Daoy (cell line): ENCODE data around the gene A3GALT2. TPM values are rescaled to one million over a fixed set of nuclear protein-coding genes. Genes with fewer than 3 reads are reported as not detected.

Experiments
- DNase-seq: peaks from one replicate; pipeline ENCODE4 v3.0.0-alpha.2; 2015; ENCODE audit warnings: low read depth
- total RNA-seq: library from RNA; depleted of rRNA; stranded (reverse); fragments of >200 nt; shearing (Covaris generic); gene quantifications from 2 replicates; pipeline ENCODE4 v1.2.3, GENCODE V29; 2014

A3GALT2 gene
- total RNA-seq, 1 experiment from 2014 or later, result not detected

GRCh38 chr1:33350611-33351280 lies 29.8 kb upstream of the A3GALT2 start:
- no peak for DNase-seq

- peak; percentile 95 for DNase-seq
Measured at GRCh38 chr1:33349778-33350610, 29.1 kb upstream of the A3GALT2 start.

GRCh38 chr1:33349081-33349759 lies 28.3 kb upstream of the A3GALT2 start:
- peak; percentile 61 for DNase-seq

- peak; percentile 65 for DNase-seq
Measured at GRCh38 chr1:33348676-33349080, 27.8 kb upstream of the A3GALT2 start.

GRCh38 chr1:33348194-33348593 lies 27.3 kb upstream of the A3GALT2 start:
- DNase-seq, result peak; percentile 71

- peak; percentile 72 for DNase-seq
Measured at GRCh38 chr1:33347650-33347992, 26.7 kb upstream of the A3GALT2 start.

- DNase-seq, result peak; percentile 97
Measured at GRCh38 chr1:33346927-33347649, 26.2 kb upstream of the A3GALT2 start.

GRCh38 chr1:33346533-33346926 lies 25.6 kb upstream of the A3GALT2 start:
- no peak for DNase-seq

- no peak for DNase-seq
Measured at GRCh38 chr1:33344896-33345560, 24.1 kb upstream of the A3GALT2 start.

GRCh38 chr1:33343539-33343938 lies 22.6 kb upstream of the A3GALT2 start:
- no peak for DNase-seq

- DNase-seq, result peak; percentile 96
Measured at GRCh38 chr1:33342041-33342723, 21.3 kb upstream of the A3GALT2 start.

GRCh38 chr1:33341190-33341589 lies 20.3 kb upstream of the A3GALT2 start:
- DNase-seq, result no peak

- no peak for DNase-seq
Measured at GRCh38 chr1:33339413-33339812, 18.5 kb upstream of the A3GALT2 start.

- no peak for DNase-seq
Measured at GRCh38 chr1:33338440-33339211, 17.7 kb upstream of the A3GALT2 start.

- DNase-seq, result no peak
Measured at GRCh38 chr1:33338048-33338439, 17.1 kb upstream of the A3GALT2 start.

- no peak for DNase-seq
Measured at GRCh38 chr1:33337441-33337840, 16.5 kb upstream of the A3GALT2 start.

- DNase-seq, result no peak
Measured at GRCh38 chr1:33336580-33336979, 15.7 kb upstream of the A3GALT2 start.

GRCh38 chr1:33335020-33335419 lies 14.1 kb upstream of the A3GALT2 start:
- DNase-seq, result no peak

- no peak for DNase-seq
Measured at GRCh38 chr1:33334081-33334552, 13.2 kb upstream of the A3GALT2 start.

GRCh38 chr1:33332881-33333280 lies 12.0 kb upstream of the A3GALT2 start:
- DNase-seq, result no peak
